CD4-positive, alpha-beta T cell treated with Interleukin-4 for 1 hour (primary cell): ENCODE results near the gene CDK5RAP1.

ENCODE experiments used
- DNase-seq, 2 donors: peaks; one replicate each; pipeline ENCODE4 v3.0.0-alpha.2; 2020 to 2022

Gene CDK5RAP1

GRCh38 chr20:33328157-33329137, 72.9 kb downstream of the CDK5RAP1 start:
- DNase-seq: no peak

- DNase-seq: no peak
These were observed 76.0 kb downstream of the CDK5RAP1 start for GRCh38 chr20:33325350-33325749.

GRCh38 chr20:33323236-33323635, 78.1 kb downstream of the CDK5RAP1 start:
- DNase-seq: no peak

- DNase-seq: no peak
These were observed 78.9 kb downstream of the CDK5RAP1 start for GRCh38 chr20:33322456-33322855.

- DNase-seq: no peak
These were observed 81.3 kb downstream of the CDK5RAP1 start for GRCh38 chr20:33320006-33320405.

- DNase-seq: no peak
These were observed 83.3 kb downstream of the CDK5RAP1 start for GRCh38 chr20:33318096-33318429.

- no peak for DNase-seq
These were observed 83.8 kb downstream of the CDK5RAP1 start for GRCh38 chr20:33317424-33318095.

- DNase-seq: no peak
These were observed 84.4 kb downstream of the CDK5RAP1 start for GRCh38 chr20:33316958-33317357.

GRCh38 chr20:33316343-33316742, 85.0 kb downstream of the CDK5RAP1 start:
- DNase-seq: no peak

- DNase-seq: no peak
These were observed 87.5 kb downstream of the CDK5RAP1 start for GRCh38 chr20:33313686-33314314.

- no peak for DNase-seq
These were observed 88.7 kb downstream of the CDK5RAP1 start for GRCh38 chr20:33312583-33312982.

- no peak for DNase-seq
These were observed 89.3 kb downstream of the CDK5RAP1 start for GRCh38 chr20:33311996-33312395.

GRCh38 chr20:33311011-33311410, 90.3 kb downstream of the CDK5RAP1 start:
- no peak for DNase-seq

GRCh38 chr20:33310327-33310899, 90.9 kb downstream of the CDK5RAP1 start:
- no peak for DNase-seq

- DNase-seq: no peak
These were observed 91.7 kb downstream of the CDK5RAP1 start for GRCh38 chr20:33309631-33310030.
